ENCODE data around the gene ZNF175.

- TF ChIP-seq CTCF (IDR thresholded peaks at IDR 0.05) (no peak), POLR2A (IDR thresholded peaks at IDR 0.05) (no peak)
Measured at GRCh38 chr19:51539821-51540366, 31.2 kb upstream of the ZNF175 start.
